Keratinocyte (primary cell): ENCODE measurements around the gene WFDC1. TPM values are rescaled to one million over a fixed set of nuclear protein-coding genes. Genes with fewer than 3 reads are reported as not detected.

Experiments
- DNase-seq: peaks from one replicate; pipeline ENCODE4 v3.0.0-alpha.2; 2011; ENCODE audit warnings: low read depth, missing footprints, low spot score
- FAIRE-seq: peaks from 2 replicates; lab custom pipeline; 2011; peaks lifted over from hg19 to GRCh38; lab: Jason Lieb, UNC
- H2AFZ ChIP-seq: 2 replicates; pipeline ENCODE4 v1.6.0; 2012; ENCODE audit warnings: low read length, control low read depth, inconsistent platforms; ENCODE audit not compliant: control insufficient read depth
- H3K27ac ChIP-seq: 2 replicates; pipeline ENCODE4 v1.5.1; 2011; ENCODE audit warnings: low read length; ENCODE audit not compliant: control insufficient read depth, insufficient read depth
- H3K27me3 ChIP-seq: 3 replicates; pipeline ENCODE4 v1.6.0; 2011; ENCODE audit warnings: low read length; ENCODE audit not compliant: control insufficient read depth, insufficient read depth; ENCODE audit errors: extremely low read depth
- H3K36me3 ChIP-seq, 2 experiments: 2 replicates in 1 of 2; 3 replicates in 1 of 2; pipeline ENCODE4 v1.5.1; 2011; ENCODE audit warnings: low read length in 2 of 2, mild to moderate bottlenecking in 1 of 2; ENCODE audit not compliant: control insufficient read depth in 2 of 2, insufficient read depth in 2 of 2; ENCODE audit errors: extremely low read depth in 1 of 2
- H3K4me1 ChIP-seq: 3 replicates; pipeline ENCODE4 v1.5.1; 2011; ENCODE audit warnings: low read length; ENCODE audit not compliant: control insufficient read depth, insufficient read depth; ENCODE audit errors: extremely low read depth
- H3K4me2 ChIP-seq: 3 replicates; pipeline ENCODE4 v1.6.0; 2011; ENCODE audit warnings: low read depth, low read length; ENCODE audit not compliant: control insufficient read depth, insufficient read depth; ENCODE audit errors: extremely low read depth
- H3K4me3 ChIP-seq, 3 experiments: fragments of 200-600 bp in 1 of 3; sonication (generic) in 1 of 3; 2 replicates in 2 of 3; 3 replicates in 1 of 3; pipeline ENCODE4 v1.5.1; 2011 to 2016; ENCODE audit warnings: low read length in 3 of 3, mild to moderate bottlenecking in 3 of 3, control low read depth in 2 of 3, inconsistent platforms in 1 of 3, low read depth in 1 of 3, mixed read lengths in 1 of 3, mixed run types in 1 of 3, moderate library complexity in 1 of 3; ENCODE audit not compliant: control insufficient read depth in 2 of 3, insufficient read depth in 2 of 3; ENCODE audit errors: extremely low read depth in 1 of 3
- H3K79me2 ChIP-seq: 2 replicates; pipeline ENCODE4 v1.6.0; 2012; ENCODE audit warnings: low read length; ENCODE audit not compliant: control insufficient read depth, insufficient read depth
- H3K9ac ChIP-seq: 3 replicates; pipeline ENCODE4 v1.6.0; 2011; ENCODE audit warnings: low read length; ENCODE audit not compliant: control insufficient read depth, insufficient read depth; ENCODE audit errors: extremely low read depth
- H3K9me1 ChIP-seq: 3 replicates; pipeline ENCODE4 v1.6.0; 2011; ENCODE audit warnings: low read length; ENCODE audit not compliant: control insufficient read depth, insufficient read depth; ENCODE audit errors: extremely low read depth
- H3K9me3 ChIP-seq: 2 replicates; pipeline ENCODE4 v1.5.1; 2012; ENCODE audit warnings: low read depth, low read length; ENCODE audit not compliant: control insufficient read depth
- H4K20me1 ChIP-seq: 3 replicates; pipeline ENCODE4 v1.6.0; 2011; ENCODE audit warnings: low read length; ENCODE audit not compliant: control insufficient read depth, insufficient read depth; ENCODE audit errors: extremely low read depth
- CTCF ChIP-seq, 3 experiments: IDR thresholded peaks in 1 of 3; conservative IDR thresholded peaks in 1 of 3; optimal IDR thresholded peaks in 1 of 3; 2 replicates in 2 of 3; 3 replicates in 1 of 3; pipeline versions ENCODE3 to v1.5.1; 2011; ENCODE audit warnings: low read length in 3 of 3, mild to moderate bottlenecking in 3 of 3, moderate library complexity in 2 of 3, control low read depth in 1 of 3, inconsistent platforms in 1 of 3; ENCODE audit not compliant: insufficient read depth in 2 of 3; ENCODE audit errors: extremely low read depth in 1 of 3
- EZH2 ChIP-seq: IDR thresholded peaks from one replicate; pipeline ENCODE4 v1.6.1; 2012; ENCODE audit warnings: inconsistent platforms, mild to moderate bottlenecking, low read length, moderate library complexity
- dilution Hi-C: fragments of 300-500 bp; cut with MboI; formaldehyde crosslinking; loops from one replicate; pipeline ENCODE4 v1.7.0; 2020; ENCODE audit warnings: low sequenced_read_pairs; ENCODE audit not compliant: extremely low pct_ligation_motif_present
- polyA plus RNA-seq, 5 experiments: library from polyadenylated mRNA; depleted of rRNA in 3 of 5; stranded (reverse) in 3 of 5; stranded (forward) in 1 of 5; unstranded in 1 of 5; fragments of >200 nt; gene quantifications; 1 replicate in 1 of 5; 2 replicates in 3 of 5; 3 replicates in 1 of 5; pipeline versions ENCODE4 v1.2.1 to v1.2.3, GENCODE V29; 2011 to 2012; ENCODE audit warnings: missing spikeins in 2 of 5, low read depth in 1 of 5, low replicate concordance in 1 of 5

WFDC1 gene
- polyA plus RNA-seq, 1 donor (not counting 4 experiments of a cell fraction or from before 2014, with no cell fraction given), result not detected

GRCh38 chr16:84306564-84306963 lies 11.9 kb downstream of the WFDC1 start:
- no peak for TF ChIP-seq CTCF (optimal IDR thresholded peaks at IDR 0.05 in 1 of 3, IDR thresholded peaks at IDR 0.05 in 1 of 3, conservative IDR thresholded peaks at IDR 0.05 in 1 of 3; ENCODE audit: extremely low read depth in 1 of 3, insufficient read depth in 2 of 3, low read length in 3 of 3)
- TF ChIP-seq EZH2, result no peak
- no peaks in the 10 kb centered on the region for H3K9me3 ChIP-seq
- no peak overlapping the region for H3K4me2 ChIP-seq
- H3K36me3 ChIP-seq, result no peaks in the 10 kb centered on the region
- no peak for DNase-seq
- H3K9ac ChIP-seq, result no peak overlapping the region
- dilution Hi-C loops, result no loop called here
- no peaks in the 10 kb centered on the region for H4K20me1 ChIP-seq
- no peak overlapping the region for H3K4me3 ChIP-seq
- H3K27ac ChIP-seq, result no peak overlapping the region
- no peaks in the 10 kb centered on the region for H3K4me1 ChIP-seq
- no peak for FAIRE-seq
- peaks cover 28% of the 10 kb centered on the region for H3K27me3 ChIP-seq
- H2AFZ ChIP-seq, result no peak overlapping the region
- H3K79me2 ChIP-seq, result no peaks in the 10 kb centered on the region
- H3K9me1 ChIP-seq, result no peaks in the 10 kb centered on the region

DNA sequence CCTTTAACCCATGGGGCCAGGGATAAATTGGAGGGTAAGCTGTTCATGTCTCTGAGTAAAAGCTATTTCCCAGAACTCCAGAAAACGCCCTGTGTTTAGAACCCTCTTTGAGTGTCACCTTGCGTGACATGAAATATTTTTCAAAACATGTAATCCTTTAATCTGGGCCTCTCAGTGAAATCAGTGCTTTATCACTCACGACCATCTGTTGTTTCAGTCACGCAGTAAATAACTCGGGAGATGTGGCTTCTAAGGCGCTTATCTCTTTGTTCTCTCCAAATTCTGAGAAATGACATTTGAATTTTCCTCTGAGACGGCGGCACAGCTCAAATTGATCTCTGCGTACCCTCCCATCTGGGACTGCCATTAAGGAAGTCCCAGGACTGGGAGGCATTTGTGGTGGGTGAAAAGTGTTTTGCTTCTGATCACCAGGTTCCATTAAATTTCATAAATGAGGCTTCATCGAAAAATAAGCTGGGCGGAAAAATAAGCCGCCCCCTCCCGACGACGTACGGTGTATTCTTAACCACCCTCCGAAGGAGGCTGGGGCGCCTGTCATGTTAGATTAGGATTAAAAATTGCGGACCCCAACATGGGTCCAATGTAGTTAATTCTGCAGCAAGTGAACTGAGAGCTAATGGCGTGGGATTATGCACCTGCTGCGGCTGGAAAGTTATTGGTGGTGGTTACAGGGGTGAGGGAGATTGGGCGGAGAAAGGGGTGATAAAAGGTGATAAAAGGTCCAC lies 12.7 kb downstream of the WFDC1 start:
- Histone ChIP-seq H3K4me2 (no peak overlapping the region), H3K27ac (no peak overlapping the region), H2AFZ (no peak overlapping the region), H3K9ac (no peak overlapping the region), H3K4me1 (no peaks in the 10 kb centered on the region), H3K36me3 (no peaks in the 10 kb centered on the region), H4K20me1 (no peaks in the 10 kb centered on the region), H3K4me3 (no peak overlapping the region), H3K79me2 (no peaks in the 10 kb centered on the region), H3K27me3 (peaks cover 20% of the 10 kb centered on the region), H3K9me3 (no peaks in the 10 kb centered on the region), H3K9me1 (no peaks in the 10 kb centered on the region)
- no peak for DNase-seq
- FAIRE-seq, result no peak
- dilution Hi-C loops, result no loop called here
- TF ChIP-seq EZH2, result no peak
- TF ChIP-seq CTCF (optimal IDR thresholded peaks at IDR 0.05 in 1 of 3, IDR thresholded peaks at IDR 0.05 in 1 of 3, conservative IDR thresholded peaks at IDR 0.05 in 1 of 3; ENCODE audit: extremely low read depth in 1 of 3, insufficient read depth in 2 of 3, low read length in 3 of 3), result no peak
